Ramos (cell line): Measurements from ENCODE around the gene RABGGTB.
"Not testable (repeated sequence)": the region's sequence is repeated elsewhere in the genome, so short reads cannot be mapped to it uniquely, and the experiment has no call there.

Source experiments
- in situ Hi-C: fragments of 300-500 bp; cut with MboI; formaldehyde crosslinking; loops from one replicate; pipeline ENCODE4 v1.14.3; 2022; ENCODE audit warnings: low sequenced_read_pairs; ENCODE audit not compliant: unreplicated experiment

The RABGGTB gene

DNA sequence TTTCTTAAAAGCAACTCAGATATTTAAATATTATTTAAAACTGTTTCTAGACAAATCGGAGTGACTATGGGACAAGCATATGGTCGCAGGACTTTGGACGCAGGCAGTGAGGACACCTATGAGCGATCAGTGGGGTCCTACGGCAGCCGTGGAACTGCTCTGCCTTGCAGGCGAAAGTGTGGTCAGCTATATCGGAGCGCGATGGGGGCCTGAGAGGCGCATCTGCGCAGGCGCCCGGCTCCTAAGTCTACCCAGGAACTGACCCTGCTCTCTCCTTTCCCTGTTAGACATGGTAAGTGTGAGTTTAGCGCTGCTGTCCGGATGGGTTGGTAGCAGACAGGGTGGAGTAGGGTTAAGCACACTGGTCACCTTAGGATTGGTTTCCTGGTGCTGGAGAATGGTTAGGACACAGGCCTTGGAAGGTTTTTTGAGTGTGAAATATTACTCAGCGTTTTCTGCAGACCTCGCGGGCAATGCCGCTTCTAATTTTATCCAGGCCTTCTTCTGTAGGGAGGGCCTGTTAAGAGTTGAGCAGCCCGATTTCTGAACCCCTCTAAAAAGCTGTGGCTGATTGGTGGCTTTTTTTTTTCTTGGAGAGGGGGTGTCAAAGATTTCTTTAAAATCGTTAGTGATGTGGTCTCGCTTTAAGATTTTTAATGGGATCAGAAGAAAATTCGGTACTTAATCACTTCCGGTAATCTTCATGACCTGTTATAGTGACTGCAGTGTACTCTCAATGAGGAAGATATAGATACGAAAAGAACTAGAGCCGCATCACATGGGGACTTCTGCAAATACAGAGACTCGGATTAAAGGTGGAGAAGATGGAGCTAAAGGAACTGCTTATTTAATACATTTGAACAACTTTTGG lies at the start of gene RABGGTB:
TSS of gene RABGGTB (plus strand) at position 274 of the 871 bp plus-strand sequence. CDS start at position 290, 16 bp downstream.
- in situ Hi-C loops = loop anchor here (5.0 kb wide), 1 partner anchor 59 kb away; no protein-coding TSS in a partner anchor

DNA sequence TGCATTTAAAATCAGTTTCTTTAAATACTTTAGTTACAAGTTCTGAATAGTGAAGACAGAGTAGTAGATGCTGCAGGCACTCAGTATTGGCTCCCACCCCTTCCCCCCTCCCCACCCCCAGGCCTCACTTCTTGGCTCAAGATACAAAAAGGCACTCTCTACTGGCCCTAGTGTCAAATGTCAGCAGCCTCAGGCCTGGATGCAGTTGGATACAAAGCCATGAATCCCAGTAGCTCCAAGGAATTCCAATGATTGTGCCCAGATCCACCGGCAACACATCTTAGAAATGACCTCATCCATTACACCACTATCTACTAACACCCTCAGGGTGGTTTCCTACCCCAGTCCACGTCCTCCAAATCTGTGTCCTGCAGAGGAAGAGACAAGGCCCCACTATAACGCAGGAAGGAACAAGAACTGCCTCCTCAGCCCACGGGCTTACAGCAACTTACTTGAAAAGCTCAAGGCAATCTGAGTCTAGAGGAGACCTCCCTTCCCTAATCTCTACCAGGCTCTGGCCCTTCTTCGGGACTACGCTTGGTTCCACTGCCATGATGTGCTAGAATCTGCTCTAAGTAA lies 43.9 kb upstream of the RABGGTB start:
- in situ Hi-C loops = no loop called here

DNA sequence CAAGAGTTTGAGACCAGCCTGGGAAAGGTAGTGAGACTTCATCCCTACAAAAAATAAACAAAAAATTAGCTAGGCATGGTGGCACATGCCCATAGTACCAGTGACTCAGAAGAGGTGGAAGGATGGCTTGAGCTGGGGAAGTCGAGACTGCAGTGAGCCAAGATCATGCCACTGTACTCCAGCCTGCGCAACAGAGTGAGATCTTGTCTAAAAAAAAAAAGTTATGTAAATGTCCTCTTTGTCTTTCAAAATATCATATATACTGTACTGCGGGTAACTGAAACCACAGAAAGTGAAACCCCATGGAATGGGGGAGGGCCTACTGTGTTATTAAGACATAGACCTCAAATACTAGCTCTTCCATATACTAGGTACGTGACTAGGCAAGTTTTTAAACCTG lies 40.8 kb upstream of the RABGGTB start:
- in situ Hi-C loops = no loop called here

DNA sequence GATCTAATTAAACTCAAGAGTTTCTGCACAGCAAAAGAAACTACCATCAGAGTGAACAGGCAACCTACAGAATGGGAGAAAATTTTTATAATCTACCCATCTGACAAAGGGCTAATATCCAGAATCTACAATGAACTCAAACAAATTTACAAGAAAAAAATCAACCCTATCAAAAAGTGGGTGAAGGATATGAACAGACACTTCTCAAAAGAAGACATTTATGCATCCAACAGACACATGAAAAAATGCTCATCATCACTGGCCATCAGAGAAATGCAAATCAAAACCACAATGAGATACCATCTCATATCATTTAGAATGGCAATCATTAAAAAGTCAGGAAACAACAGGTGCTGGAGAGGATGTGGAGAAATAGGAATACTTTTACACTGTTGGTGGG lies 28.8 kb upstream of the RABGGTB start:
- in situ Hi-C loops = not testable (repeated sequence)

DNA sequence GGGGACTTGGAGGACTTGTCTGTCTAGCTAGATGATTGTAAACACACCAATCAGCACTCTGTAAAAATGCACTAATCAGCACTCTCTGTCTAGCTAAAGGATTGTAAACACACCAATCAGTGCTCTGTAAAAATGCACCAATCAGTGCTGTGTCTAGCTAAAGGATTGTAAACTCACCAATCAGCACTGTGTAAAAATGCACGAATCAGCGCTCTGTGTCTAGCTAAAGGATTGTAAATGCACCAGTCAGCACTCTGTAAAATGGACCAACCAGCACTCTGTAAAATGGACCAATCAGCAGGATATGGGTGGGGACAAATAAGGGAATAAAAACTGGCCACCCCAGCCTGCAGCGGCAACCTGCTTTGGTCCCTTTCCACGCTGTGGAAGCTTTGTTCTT lies 27.5 kb upstream of the RABGGTB start:
- in situ Hi-C loops = not testable (repeated sequence)

DNA sequence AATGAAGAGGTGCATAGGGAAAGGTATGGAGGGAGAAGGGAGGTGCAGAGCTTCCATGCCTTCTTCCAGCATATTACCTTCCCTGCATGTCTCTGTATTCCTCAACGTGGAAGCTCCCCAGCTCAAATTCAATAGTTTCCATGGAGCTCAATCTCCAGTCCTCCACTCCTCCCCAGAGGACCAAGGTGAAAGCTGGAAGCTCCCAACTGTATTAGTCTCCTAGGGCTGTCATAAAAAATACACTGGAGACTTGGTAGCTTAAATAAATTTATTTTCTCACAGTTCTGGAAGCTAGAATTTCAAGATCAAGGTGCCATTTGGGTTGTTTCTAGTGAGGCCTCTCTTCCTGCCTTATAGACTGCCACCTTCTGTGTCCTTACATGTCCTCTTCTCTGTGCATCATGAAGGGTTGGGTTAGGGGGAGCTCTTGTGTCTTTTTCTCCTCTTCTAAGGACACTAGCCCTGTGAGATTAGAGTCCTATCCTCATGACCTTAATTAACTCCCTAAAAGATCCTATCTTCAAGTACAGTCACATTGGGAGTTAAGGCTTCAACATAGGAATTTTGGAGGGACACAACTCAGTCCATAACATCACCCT lies 21.9 kb upstream of the RABGGTB start:
- in situ Hi-C loops = no loop called here

DNA sequence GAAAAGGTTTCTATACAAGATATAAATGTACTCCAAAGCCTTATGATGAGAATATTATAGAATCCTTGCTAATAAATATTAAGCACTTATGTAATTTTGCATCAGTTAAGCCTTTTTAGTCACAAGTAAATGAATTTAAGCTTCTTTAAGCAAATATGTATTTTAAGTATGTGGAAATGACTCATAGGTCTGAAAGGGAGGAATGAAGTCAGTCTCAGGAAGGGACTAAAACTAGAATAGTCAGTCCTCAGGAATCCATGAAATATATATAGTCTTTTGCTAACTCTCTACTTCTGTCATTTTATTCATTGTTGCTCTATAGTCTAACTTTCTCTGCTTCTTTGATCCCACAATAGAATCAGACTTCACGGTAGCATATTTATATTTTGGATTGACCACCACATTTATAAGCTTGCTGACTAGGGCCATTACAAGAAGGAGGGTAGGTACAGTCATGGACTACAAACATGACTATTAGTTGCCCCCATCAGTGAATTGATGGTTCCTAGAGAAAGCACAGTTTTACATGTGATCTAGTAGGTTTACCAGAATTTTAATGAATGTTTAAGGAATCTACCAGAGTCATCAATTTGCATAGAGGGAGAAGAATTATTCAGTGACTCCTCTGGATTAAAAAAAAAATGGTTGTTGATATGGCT lies 20.2 kb upstream of the RABGGTB start:
- in situ Hi-C loops = no loop called here

DNA sequence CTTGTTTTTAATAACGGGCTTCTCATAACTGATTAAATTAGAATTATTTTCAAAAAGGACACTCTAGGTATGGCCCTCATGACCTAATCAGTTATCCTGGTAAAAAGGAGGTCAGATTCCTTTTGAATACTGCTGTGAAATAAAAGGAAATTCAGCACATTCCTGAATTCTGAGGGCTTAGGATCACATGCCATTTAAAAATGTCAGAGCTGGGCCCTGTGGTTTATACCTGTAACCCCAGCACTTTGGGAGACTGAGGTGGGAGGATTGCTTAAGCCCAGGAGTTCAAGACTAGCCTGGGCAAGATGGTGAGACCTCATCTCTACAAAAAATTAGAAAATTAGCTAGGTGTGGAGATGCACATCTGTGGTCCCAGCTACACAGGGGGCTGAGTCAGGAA lies 18.0 kb upstream of the RABGGTB start:
- in situ Hi-C loops = no loop called here

DNA sequence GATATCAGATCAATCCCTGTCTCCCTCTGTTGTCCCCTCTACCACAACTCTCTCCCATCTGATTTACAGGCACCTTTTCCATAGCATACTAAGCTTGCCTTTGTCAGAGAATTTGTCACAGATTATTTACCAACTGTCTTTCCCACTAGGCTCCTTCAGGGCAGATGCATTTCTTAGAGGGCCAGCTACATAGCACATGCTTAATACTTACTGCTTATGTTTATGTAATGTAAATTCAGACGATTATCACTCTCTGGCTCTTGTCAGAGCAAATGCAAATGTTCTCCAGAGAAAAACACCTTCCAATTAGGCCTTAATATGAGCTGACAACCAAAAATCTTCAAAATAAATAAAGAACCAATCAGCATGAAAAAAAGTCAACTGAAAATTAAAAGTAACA lies 15.3 kb upstream of the RABGGTB start:
- in situ Hi-C loops = no loop called here

DNA sequence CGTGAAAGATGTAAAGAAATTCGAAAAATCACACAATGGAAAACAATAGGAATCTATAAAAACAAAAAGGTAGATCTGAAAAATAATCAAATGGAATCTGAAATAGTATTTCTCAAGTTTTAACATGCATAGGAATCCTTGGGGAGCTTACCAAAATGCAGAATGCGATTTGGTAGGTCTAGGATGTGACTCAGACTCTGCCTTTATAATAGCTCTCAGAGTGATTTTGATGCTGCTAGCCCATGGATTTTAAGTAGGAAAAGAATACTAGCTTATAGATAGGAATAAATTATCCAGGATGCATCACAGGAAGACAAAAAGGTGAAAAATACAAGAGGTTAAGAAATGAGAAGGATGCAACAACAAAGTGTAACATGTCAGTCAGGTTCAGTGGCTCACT lies 14.1 kb upstream of the RABGGTB start:
- in situ Hi-C loops = no loop called here

DNA sequence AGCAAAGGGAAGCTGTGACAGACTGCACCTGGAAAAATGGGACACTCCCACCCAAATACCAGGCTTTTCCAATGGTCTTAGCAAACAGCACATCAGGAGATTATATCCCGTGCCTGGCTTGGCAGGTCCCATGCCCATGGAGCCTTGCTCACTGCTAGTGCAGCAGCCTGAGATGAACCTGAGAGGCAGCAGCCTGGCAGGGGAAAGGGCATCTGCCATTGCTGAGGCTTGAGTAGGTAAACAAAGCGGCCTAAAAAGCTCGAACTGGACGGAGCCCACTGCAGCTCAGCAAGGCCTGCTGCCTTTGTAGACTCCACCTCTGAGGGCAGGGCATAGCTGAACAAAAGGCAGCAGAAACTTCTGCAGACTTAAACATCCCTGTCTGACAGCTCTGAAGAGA lies 8.2 kb upstream of the RABGGTB start:
- in situ Hi-C loops = not testable (repeated sequence)

DNA sequence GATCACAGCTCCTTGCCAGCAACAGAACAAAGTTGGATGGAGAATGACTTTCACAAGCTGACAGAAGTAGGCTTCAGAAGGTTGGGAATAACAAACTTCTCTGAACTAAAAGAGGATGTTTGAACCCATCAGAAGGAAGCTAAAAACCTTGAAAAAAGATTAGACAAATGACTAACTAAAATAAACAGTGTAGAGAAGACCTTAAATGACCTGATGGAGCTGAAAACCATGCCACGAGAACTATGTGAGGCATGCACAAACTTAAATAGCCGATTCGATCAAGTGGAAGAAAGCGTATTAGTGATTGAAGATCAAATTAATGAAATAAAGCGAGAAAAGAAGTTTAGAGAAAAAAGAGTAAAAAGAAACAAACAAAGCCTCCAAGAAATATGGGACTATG lies 7.4 kb upstream of the RABGGTB start:
- in situ Hi-C loops = not testable (repeated sequence)

DNA sequence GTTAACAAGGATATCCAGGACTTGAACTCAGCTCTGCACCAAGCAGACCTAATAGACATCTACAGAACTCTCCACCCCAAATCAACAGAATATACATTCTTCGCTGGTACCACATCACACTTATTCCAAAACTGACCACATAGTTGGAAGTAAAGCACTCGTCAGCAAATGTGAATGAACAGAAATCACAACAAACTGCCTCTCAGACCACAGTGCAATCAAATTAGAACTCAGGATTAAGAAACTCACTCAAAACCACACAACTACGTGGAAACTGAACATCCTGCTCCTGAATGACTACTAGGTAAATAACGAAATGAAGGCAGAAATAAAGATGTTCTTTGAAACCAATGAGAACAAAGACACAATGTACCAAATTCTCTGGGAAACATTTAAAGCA lies 5.9 kb upstream of the RABGGTB start:
- in situ Hi-C loops = not testable (repeated sequence)

DNA sequence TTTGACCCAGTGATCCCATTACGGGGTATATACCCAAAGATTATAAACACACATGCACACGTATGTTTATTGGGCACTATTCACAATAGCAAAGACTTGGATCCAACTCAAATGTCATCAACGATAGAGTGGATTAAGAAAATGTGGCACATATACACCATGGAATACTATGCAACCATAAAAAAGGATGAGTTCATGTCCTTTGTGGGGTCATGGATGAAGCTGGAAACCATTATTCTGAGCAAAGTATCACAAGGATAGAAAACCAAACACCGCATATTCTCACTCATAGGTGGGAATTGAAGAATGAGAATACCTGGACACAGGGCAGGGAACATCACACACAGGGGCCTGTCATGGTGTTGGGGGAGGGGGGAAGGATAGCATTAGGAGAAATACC lies 2.1 kb upstream of the RABGGTB start:
- in situ Hi-C loops = not testable (repeated sequence)

DNA sequence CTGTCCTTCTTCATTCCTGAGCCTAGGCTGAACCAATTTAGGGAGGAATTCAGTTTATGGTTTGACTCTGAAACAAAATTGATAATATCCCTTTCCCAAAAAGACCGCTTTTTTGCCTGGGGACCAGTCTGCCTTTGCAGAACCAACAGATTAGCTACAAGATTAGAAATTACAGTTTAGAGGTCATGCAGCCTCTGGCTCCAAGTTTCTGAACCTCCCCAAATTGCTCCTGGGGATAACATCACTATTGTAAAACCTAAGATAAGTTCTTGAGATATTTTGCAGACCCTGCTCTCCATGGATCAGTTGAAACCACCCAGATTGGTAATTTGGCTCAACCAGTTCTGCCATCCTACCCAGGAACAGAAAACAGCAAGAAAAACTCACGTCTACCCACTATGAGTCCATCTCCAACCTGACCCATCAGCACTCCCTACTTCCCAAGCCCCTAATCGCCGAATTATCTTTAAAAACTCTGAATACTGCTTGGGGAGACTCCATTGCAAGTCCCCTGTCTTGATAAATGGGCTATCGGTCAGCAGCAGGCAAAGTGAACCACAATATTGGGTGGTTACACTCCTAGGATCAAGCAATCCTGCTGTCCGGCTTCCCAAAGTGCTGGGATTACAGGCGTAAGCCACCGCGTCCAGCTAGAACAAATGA lies 605 bp upstream of the RABGGTB start:
- in situ Hi-C loops = loop anchor here (5.0 kb wide), 1 partner anchor 58 kb away; no protein-coding TSS in a partner anchor

DNA sequence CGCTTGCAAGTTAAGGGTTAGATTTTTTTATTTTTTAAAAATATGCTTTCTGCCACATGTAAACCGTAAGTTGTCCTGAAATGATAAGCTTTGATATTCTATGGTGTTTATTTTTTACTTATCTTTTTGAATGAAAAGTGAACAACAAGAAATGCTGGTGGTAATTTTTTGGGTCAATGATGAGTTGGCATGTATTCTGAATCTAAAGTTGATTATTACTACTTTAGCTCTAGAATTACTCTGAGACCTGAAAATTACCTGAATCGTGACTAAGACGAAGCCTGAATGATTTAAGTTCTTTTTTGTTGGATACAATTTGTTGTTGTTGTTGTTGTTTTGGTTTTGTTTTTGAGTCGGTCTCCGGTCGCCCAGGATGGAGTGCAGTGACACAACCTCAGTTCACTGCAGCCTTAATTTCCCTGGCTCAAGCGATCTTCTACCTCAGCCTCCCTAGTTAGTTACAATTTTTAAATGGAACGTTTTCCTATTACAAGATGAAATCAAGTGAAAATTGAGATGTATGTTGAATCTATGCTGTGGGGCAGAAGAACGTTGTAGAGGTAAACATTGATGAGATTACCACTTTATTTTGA lies 941 bp downstream of the RABGGTB start:
- in situ Hi-C loops = loop anchor here (5.0 kb wide), 1 partner anchor 60 kb away; no protein-coding TSS in a partner anchor

DNA sequence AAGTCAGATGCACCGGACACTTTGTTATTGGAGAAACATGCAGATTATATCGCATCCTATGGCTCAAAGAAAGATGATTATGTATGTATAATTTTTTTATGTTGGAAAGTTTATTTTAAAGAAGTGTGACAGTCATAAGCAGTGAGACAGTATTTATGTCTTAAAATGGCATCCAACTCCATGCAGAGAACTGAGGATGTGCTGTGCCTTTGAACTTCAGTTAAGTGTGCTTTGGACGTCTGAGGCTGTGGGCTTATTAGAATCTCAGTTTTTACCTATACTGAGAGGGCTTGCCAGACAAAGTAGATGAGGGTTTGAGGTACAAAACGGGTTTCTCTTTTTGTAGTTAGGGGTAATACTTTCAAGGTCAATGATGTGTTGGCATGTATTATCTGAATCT lies 1.5 kb downstream of the RABGGTB start:
- in situ Hi-C loops = loop anchor here (5.0 kb wide), 1 partner anchor 60 kb away; no protein-coding TSS in a partner anchor

DNA sequence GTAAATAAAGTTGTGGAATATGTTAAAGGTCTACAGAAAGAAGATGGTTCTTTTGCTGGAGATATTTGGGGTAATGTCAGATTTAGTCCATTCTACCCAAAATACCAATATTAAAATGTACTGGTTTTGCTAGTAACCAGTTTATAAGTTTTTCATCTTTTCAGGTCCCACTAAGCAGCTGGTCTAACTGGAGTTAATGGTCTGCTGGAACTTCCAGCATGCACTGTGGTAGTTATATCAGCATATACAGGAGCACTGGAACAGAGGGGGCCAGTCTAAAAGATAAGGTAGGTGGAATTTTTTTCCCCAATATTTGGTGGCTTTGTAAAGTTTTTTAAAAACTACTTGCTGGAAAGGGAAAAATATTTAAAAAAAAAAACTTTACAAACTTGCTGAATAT lies 3.9 kb downstream of the RABGGTB start:
- in situ Hi-C loops = loop anchor here (5.0 kb wide), 1 partner anchor 63 kb away; no protein-coding TSS in a partner anchor

DNA sequence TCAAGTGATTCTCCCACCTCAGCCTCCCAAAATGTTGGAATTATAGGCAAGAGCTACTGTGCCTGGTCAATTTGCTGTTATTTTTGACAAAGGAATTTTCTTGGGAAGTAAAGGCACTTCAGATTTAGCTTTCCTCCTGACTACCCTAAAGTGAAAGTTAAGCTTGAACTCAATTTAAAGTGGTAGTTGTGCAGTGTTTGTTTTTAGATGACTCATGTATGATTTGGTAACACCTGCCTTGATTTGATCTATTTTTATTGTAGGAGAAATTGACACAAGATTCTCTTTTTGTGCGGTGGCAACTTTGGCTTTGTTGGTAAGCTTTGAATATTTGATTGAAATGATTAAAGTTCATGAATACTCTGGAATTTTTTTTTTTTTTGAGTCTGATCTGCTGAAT lies 5.0 kb downstream of the RABGGTB start:
- in situ Hi-C loops = no loop called here

DNA sequence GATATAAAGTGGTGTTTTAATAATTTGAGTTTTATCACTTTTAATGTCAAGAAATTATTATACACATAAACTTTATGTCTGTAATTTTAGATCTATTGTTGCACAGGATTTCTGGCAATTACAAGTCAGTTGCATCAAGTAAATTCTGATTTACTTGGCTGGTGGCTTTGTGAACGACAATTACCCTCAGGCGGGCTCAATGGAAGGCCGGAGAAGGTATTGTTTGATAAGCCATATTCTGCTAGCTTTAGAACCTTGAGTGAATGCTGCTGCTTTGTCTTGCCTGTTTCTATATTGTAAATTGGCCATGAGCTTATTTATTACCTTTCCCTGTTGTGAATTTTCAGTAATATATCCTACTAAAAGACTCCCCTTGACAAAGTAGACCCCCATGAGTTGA lies 6.0 kb downstream of the RABGGTB start:
- in situ Hi-C loops = no loop called here
